K562 (cell line): ENCODE data around the gene CD40LG. TPM values are rescaled to one million over a fixed set of nuclear protein-coding genes. Genes with fewer than 3 reads are reported as not detected.

Experiments used
- ATAC-seq: fragments of 200-7000 bp; cut with Tn5 transposase; 3 replicates; pipeline ENCODE4 v1.9.1; 2020; ENCODE audit warnings: moderate library complexity
- BruUV-seq: library from RNA; stranded (reverse); fragments of 400-500 nt; replicated peaks from 2 replicates; lab custom pipeline; 2021; lab: Mats Ljungman, UMichigan
- CTCF ChIA-PET: fragments of 300-600 bp; formaldehyde crosslinking; extraction: SDS; loops from one replicate; lab custom pipeline; 2021; ENCODE audit warnings: low intra/inter-chr PET ratio; lab: Yijun Ruan, JAX
- POLR2A ChIA-PET: fragments of 300-600, 350-650 bp; sonication (Branson Sonifier 250); formaldehyde crosslinking; extraction: SDS; loops from one replicate; lab custom pipeline; 2021; ENCODE audit warnings: antibody characterized with exemption, inconsistent platforms; lab: Yijun Ruan, JAX
- DNase-seq, 4 experiments: peaks; one replicate each; pipeline versions ENCODE4 v3.0.0 to v3.0.0-alpha.2; 2011 to 2018; ENCODE audit warnings: low spot score in 3 of 4, mixed read lengths in 3 of 4; ENCODE audit errors: extremely low read depth in 1 of 4
- FAIRE-seq: peaks from 2 replicates; lab custom pipeline; 2011; peaks lifted over from hg19 to GRCh38; lab: Jason Lieb, UNC
- H2AFZ ChIP-seq: 2 replicates; pipeline ENCODE4 v1.6.0; 2011; ENCODE audit warnings: low read depth, low read length, control low read depth, inconsistent platforms
- H3K27ac ChIP-seq: fragments of 200-600 bp; 3 replicates; pipeline ENCODE4 v1.8.0; 2011; ENCODE audit warnings: low read depth, mild to moderate bottlenecking, control low read depth, inconsistent platforms, low read length, moderate library complexity, mixed read lengths; ENCODE audit errors: extremely low read depth
- H3K27me3 ChIP-seq, 2 experiments: fragments of 300-600 bp in 1 of 2; 2 replicates in 1 of 2; 3 replicates in 1 of 2; pipeline versions ENCODE4 v1.6.0 to v1.8.0; 2011; ENCODE audit warnings: inconsistent platforms in 2 of 2, low read length in 2 of 2, mild to moderate bottlenecking in 1 of 2, mixed read lengths in 1 of 2, moderate library complexity in 1 of 2; ENCODE audit not compliant: control insufficient read depth in 2 of 2, insufficient read depth in 2 of 2
- H3K36me3 ChIP-seq: fragments of 300-600 bp; 3 replicates; pipeline ENCODE4 v1.8.0; 2011; ENCODE audit warnings: mild to moderate bottlenecking, low read length, inconsistent platforms; ENCODE audit not compliant: control insufficient read depth, insufficient read depth
- H3K4me1 ChIP-seq, 2 experiments: fragments of 200-600 bp in 1 of 2; replicated peaks in 1 of 2; 2 replicates in 1 of 2; 3 replicates in 1 of 2; pipeline versions ENCODE4 v1.5.1 to v1.8.0; 2011; ENCODE audit warnings: inconsistent platforms in 2 of 2, low read length in 2 of 2, mild to moderate bottlenecking in 1 of 2, mixed read lengths in 1 of 2, moderate library complexity in 1 of 2; ENCODE audit not compliant: control insufficient read depth in 2 of 2, insufficient read depth in 2 of 2
- H3K4me2 ChIP-seq: 2 replicates; pipeline ENCODE4 v1.6.1; 2011; ENCODE audit warnings: low read length, control low read depth, inconsistent platforms, mixed read lengths; ENCODE audit not compliant: insufficient read depth
- H3K4me3 ChIP-seq: fragments of 200-600 bp; sonication (generic), shearing (Covaris generic); 2 replicates; pipeline ENCODE4 v1.5.1; 2016; ENCODE audit warnings: control low read depth, inconsistent platforms
- H3K79me2 ChIP-seq: fragments of 200-600 bp; 3 replicates; pipeline ENCODE4 v1.8.0; 2011; ENCODE audit warnings: low read length, inconsistent platforms; ENCODE audit not compliant: control insufficient read depth, insufficient read depth
- H3K9ac ChIP-seq, 2 experiments: 2 replicates each; pipeline versions ENCODE4 v1.6.0 to v1.6.1; 2011; ENCODE audit warnings: low read depth in 2 of 2, low read length in 2 of 2, control low read depth in 1 of 2, inconsistent platforms in 1 of 2, mild to moderate bottlenecking in 1 of 2, mixed read lengths in 1 of 2; ENCODE audit not compliant: insufficient read depth in 1 of 2
- H3K9me1 ChIP-seq: one replicate; pipeline ENCODE4 v1.6.0; 2011; ENCODE audit warnings: inconsistent platforms, mild to moderate bottlenecking, low read length, moderate library complexity; ENCODE audit not compliant: control insufficient read depth, insufficient read depth
- H3K9me3 ChIP-seq: replicated peaks from 2 replicates; pipeline ENCODE4 v1.5.1; 2011; ENCODE audit warnings: low read depth, low read length, inconsistent platforms; ENCODE audit not compliant: control insufficient read depth, insufficient read depth
- H4K20me1 ChIP-seq: replicated peaks from 2 replicates; pipeline ENCODE4 v1.6.1; 2011; ENCODE audit warnings: low read length, inconsistent platforms, mixed read lengths; ENCODE audit not compliant: control insufficient read depth, insufficient read depth
- AFF4 ChIP-seq: sonication (generic); formaldehyde crosslinking; IDR thresholded peaks from 2 replicates; pipeline ENCODE4 v1.8.0; 2023; ENCODE audit warnings: mild to moderate bottlenecking, missing genetic modification reagents
- ATF6 ChIP-seq: sonication (generic); formaldehyde crosslinking; IDR thresholded peaks from 2 replicates; pipeline ENCODE4 v1.4.0; 2020; ENCODE audit warnings: mild to moderate bottlenecking, missing genetic modification reagents
- BMI1 ChIP-seq: fragments of 150-350 bp; IDR thresholded peaks from 2 replicates; pipeline ENCODE4 v1.6.1; 2014; ENCODE audit warnings: low read length
- FOXK1 ChIP-seq: sonication (generic); formaldehyde crosslinking; IDR thresholded peaks from 2 replicates; pipeline ENCODE4 v1.8.0; 2022; ENCODE audit warnings: missing genetic modification reagents, mild to moderate bottlenecking, borderline replicate concordance
- HMG20A ChIP-seq: fragments of 450-650 bp; formaldehyde crosslinking; conservative IDR thresholded peaks from 2 replicates; pipeline ENCODE4 v1.4.0; 2020; ENCODE audit warnings: mild to moderate bottlenecking, mixed read lengths
- NFIC ChIP-seq: fragments of 450-650 bp; IDR thresholded peaks from 2 replicates; pipeline ENCODE4 v1.6.1; 2017; ENCODE audit warnings: mild to moderate bottlenecking, inconsistent platforms
- RBM34 ChIP-seq: fragments of 200-400 bp; formaldehyde crosslinking; IDR thresholded peaks from 2 replicates; pipeline ENCODE4 v1.6.1; 2018; ENCODE audit warnings: low read length, borderline replicate concordance; ENCODE audit not compliant: insufficient read depth
- SMAD4 ChIP-seq: fragments of 250-450 bp; sonication (Bioruptor Pico); conservative IDR thresholded peaks from 2 replicates; pipeline ENCODE4 v1.8.0; 2021; ENCODE audit warnings: inconsistent platforms, mild to moderate bottlenecking, moderate library complexity
- WGBS: fragments of 100-300 bp; shearing (Covaris generic); methylation state at CpG from one replicate; pipeline ENCODE4 v1.1.6; 2016; ENCODE audit warnings: low coverage, mixed read lengths; ENCODE audit not compliant: insufficient coverage; ENCODE audit errors: missing lambda C conversion rate; 5-methylcytosine and 5-hydroxymethylcytosine counted together
- in situ Hi-C: fragments of 300-500 bp; cut with MboI; formaldehyde crosslinking; loops from 4 replicates; pipeline ENCODE4 v1.15.0; 2018; ENCODE audit warnings: inconsistent platforms, mixed read lengths
- intact Hi-C: fragments of 100-400 bp; cut with micrococcal nuclease; formaldehyde crosslinking; loops from 2 replicates; pipeline ENCODE4 v1.14.2; 2022
- polyA plus RNA-seq, 8 experiments: library from polyadenylated mRNA; depleted of rRNA in 4 of 8; stranded (reverse) in 5 of 8; unstranded in 3 of 8; fragments of >200 nt; fragmentation: Nextera tagmentation in 2 of 8; fragmentation: Illumina TruSeq in 1 of 8; extraction: Ambion mirVana in 2 of 8; extraction: Trizol in 1 of 8; gene quantifications; 2 replicates each; pipeline versions ENCODE4 v1.2.1 to v1.2.3, GENCODE V29; 2011 to 2014; ENCODE audit warnings: inconsistent platforms in 1 of 8, missing spikeins in 1 of 8
- total RNA-seq, 7 experiments: library from RNA; depleted of rRNA in 6 of 7; stranded (reverse); fragments of >200 nt in 6 of 7; fragmentation: Illumina TruSeq in 2 of 7; extraction: Trizol in 2 of 7; gene quantifications; 2 replicates each; pipeline versions ENCODE4 v1.2.1 to v1.2.3, GENCODE V29; 2011 to 2021; ENCODE audit warnings: low replicate concordance in 1 of 7

The CD40LG gene
- total and polyA plus RNA-seq, 9 of the 15 experiments (the other 6 are each of a cell fraction or from before 2014, with no cell fraction given) = 0.11 TPM; not detected in 8

DNA sequence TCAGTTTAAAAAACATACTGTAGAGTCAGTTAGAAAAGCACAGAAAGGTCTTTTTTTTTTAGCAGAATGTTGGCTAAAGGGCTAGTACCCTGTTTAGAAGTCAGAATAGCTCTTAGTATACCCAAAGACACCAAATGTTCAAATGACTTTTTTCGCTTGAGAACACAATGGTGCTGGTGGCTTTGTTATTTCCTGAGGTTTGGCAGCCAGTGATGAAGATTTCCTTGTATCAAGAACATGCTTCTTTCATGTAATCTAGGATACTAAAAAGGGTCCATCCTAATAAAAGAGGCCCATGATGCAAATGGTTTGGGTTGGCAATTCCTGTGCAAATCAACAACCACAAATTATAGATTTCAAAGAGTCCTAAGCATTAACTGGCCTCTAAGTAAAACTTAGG is 21.1 kb upstream of the CD40LG start:
- no peaks in the 10 kb centered on the region for H3K79me2 ChIP-seq
- intact Hi-C loops = no loop called here
- H3K4me2 ChIP-seq = no peak overlapping the region
- DNase-seq (no peak), ATAC-seq (no peak), FAIRE-seq (no peak)
- no peaks in the 10 kb centered on the region for H4K20me1 ChIP-seq
- peaks cover 0 to under 1% of the 10 kb centered on the region in 2 experiments; a peak in 1 of 5 replicates for H3K27me3 ChIP-seq
- BruUV-seq = no TSS peak
- TF ChIP-seq ATF6 (CRISPR knock-in tag) (no peak), BMI1 (no peak), SMAD4 (CRISPR knock-in tag) (no peak), HMG20A (CRISPR knock-in tag) (no peak), RBM34 (no peak), AFF4 (CRISPR knock-in tag) (no peak), FOXK1 (CRISPR knock-in tag) (no peak), NFIC (no peak)
- in situ Hi-C loops = no loop called here
- H3K4me1 ChIP-seq = no peaks in the 10 kb centered on the region
- ChIA-PET CTCF (no interaction called here), POLR2A (no interaction called here)
- H3K27ac ChIP-seq = no peak overlapping the region
- 0% methylated on average over 1 of the region's 1 CpG for WGBS
- no peak overlapping the region for H3K9ac ChIP-seq
- H2AFZ ChIP-seq = no peak overlapping the region
- no peaks in the 10 kb centered on the region for H3K9me3 ChIP-seq
- no peaks in the 10 kb centered on the region for H3K36me3 ChIP-seq
- no peak overlapping the region for H3K4me3 ChIP-seq
- no peaks in the 10 kb centered on the region for H3K9me1 ChIP-seq
